Fibroblast of lung (primary cell): Measurements from ENCODE around the gene CHN2. TPM values are rescaled to one million over a fixed set of nuclear protein-coding genes. Genes with fewer than 3 reads are reported as not detected.

ENCODE experiments used
- DNase-seq, 2 donors: peaks; one replicate each; pipeline versions ENCODE4 v3.0.0 to v3.0.0-alpha.2; 2010; ENCODE audit warnings: low read depth in 2 of 2
- H2AFZ ChIP-seq: 2 replicates; pipeline ENCODE4 v1.5.1; 2012; ENCODE audit warnings: low read length, control low read depth, inconsistent platforms
- H3K27ac ChIP-seq: 2 replicates; pipeline ENCODE4 v1.5.1; 2011; ENCODE audit warnings: low read length, control low read depth; ENCODE audit not compliant: insufficient read depth
- H3K27me3 ChIP-seq: 2 replicates; pipeline ENCODE4 v1.5.1; 2011; ENCODE audit warnings: mild to moderate bottlenecking, low read length; ENCODE audit not compliant: control insufficient read depth, insufficient read depth
- H3K36me3 ChIP-seq: 2 replicates; pipeline ENCODE4 v1.5.1; 2011; ENCODE audit warnings: low read length; ENCODE audit not compliant: control insufficient read depth, insufficient read depth
- H3K4me1 ChIP-seq: 2 replicates; pipeline ENCODE4 v1.5.1; 2011; ENCODE audit warnings: low read length; ENCODE audit not compliant: control insufficient read depth, insufficient read depth; ENCODE audit errors: extremely low read depth
- H3K4me2 ChIP-seq: 2 replicates; pipeline ENCODE4 v1.5.1; 2011; ENCODE audit warnings: low read length, control low read depth; ENCODE audit not compliant: insufficient read depth; ENCODE audit errors: extremely low read depth
- H3K4me3 ChIP-seq, 4 experiments: fragments of 200-600 bp in 1 of 4; sonication (generic) in 1 of 4; replicated peaks in 1 of 4; 2 replicates each; pipeline ENCODE4 v1.5.1; 2011 to 2016; ENCODE audit warnings: low read length in 4 of 4, low read depth in 3 of 4, mild to moderate bottlenecking in 3 of 4, control low read depth in 2 of 4, inconsistent platforms in 1 of 4, mixed read lengths in 1 of 4; ENCODE audit not compliant: insufficient read depth in 1 of 4; ENCODE audit errors: control extremely low read depth in 1 of 4
- H3K79me2 ChIP-seq: 2 replicates; pipeline ENCODE4 v1.5.1; 2012; ENCODE audit warnings: mild to moderate bottlenecking, low read length, inconsistent platforms; ENCODE audit not compliant: control insufficient read depth, insufficient read depth
- H3K9ac ChIP-seq: 2 replicates; pipeline ENCODE4 v1.5.1; 2011; ENCODE audit warnings: mild to moderate bottlenecking, low read length, control low read depth; ENCODE audit not compliant: insufficient read depth
- H3K9me3 ChIP-seq: 2 replicates; pipeline ENCODE4 v1.5.1; 2012; ENCODE audit warnings: low read depth, low read length; ENCODE audit not compliant: control insufficient read depth, insufficient read depth
- H4K20me1 ChIP-seq: 2 replicates; pipeline ENCODE4 v1.5.1; 2011; ENCODE audit warnings: low read length; ENCODE audit not compliant: control insufficient read depth, insufficient read depth; ENCODE audit errors: extremely low read depth
- CTCF ChIP-seq, 2 donors: IDR thresholded peaks in 1 of 2; conservative IDR thresholded peaks in 1 of 2; 1 replicate in 1 of 2; 2 replicates in 1 of 2; pipeline ENCODE4 v1.5.1; 2011 to 2012; ENCODE audit warnings: low read length in 2 of 2, control low read depth in 1 of 2, inconsistent platforms in 1 of 2, low read depth in 1 of 2, mild to moderate bottlenecking in 1 of 2
- EZH2 ChIP-seq: IDR thresholded peaks from 2 replicates; pipeline ENCODE4 v1.5.1; 2012; ENCODE audit warnings: low read length, control low read depth, mild to moderate bottlenecking; ENCODE audit errors: missing control alignments
- polyA plus RNA-seq, 2 donors: library from polyadenylated mRNA; depleted of rRNA in 1 of 2; stranded (reverse) in 1 of 2; unstranded in 1 of 2; fragments of >200 nt; gene quantifications; 2 replicates each; pipeline ENCODE4 v1.2.1, GENCODE V29; 2011 to 2012; ENCODE audit warnings: missing spikeins in 1 of 2
- total RNA-seq: library from RNA; depleted of rRNA; stranded (reverse); fragments of >200 nt; gene quantifications from 2 replicates; pipeline ENCODE4 v1.2.1, GENCODE V29; 2014

CHN2 gene
- total and polyA plus RNA-seq, 2 donors (not counting 1 experiment from before 2014, with no cell fraction given), result 0.33 to 0.53 TPM

- Histone ChIP-seq H4K20me1 (no peaks in the 10 kb centered on the region), H3K27me3 (no peaks in the 10 kb centered on the region), H3K9me3 (no peaks in the 10 kb centered on the region), H2AFZ (no peak overlapping the region), H3K9ac (no peak overlapping the region), H3K4me1 (no peaks in the 10 kb centered on the region), H3K4me2 (no peak overlapping the region), H3K36me3 (no peaks in the 10 kb centered on the region), H3K79me2 (no peaks in the 10 kb centered on the region), H3K4me3 (no peak overlapping the region), H3K27ac (no peak overlapping the region)
- DNase-seq, result no peak
- no peak for TF ChIP-seq CTCF (conservative IDR thresholded peaks at IDR 0.05 in 1 of 2, IDR thresholded peaks at IDR 0.05 in 1 of 2; ENCODE audit: low read depth in 1 of 2, low read length in 2 of 2)
- TF ChIP-seq EZH2, result no peak
Observed at GRCh38 chr7:29454464-29454863, 259.9 kb downstream of the CHN2 start.

- DNase-seq, result no peak
- H3K27ac ChIP-seq, result no peak overlapping the region
- no peaks in the 10 kb centered on the region for H4K20me1 ChIP-seq
- no peak overlapping the region for H2AFZ ChIP-seq
- no peaks in the 10 kb centered on the region for H3K36me3 ChIP-seq
- H3K4me2 ChIP-seq, result no peak overlapping the region
- no peak for TF ChIP-seq CTCF (conservative IDR thresholded peaks at IDR 0.05 in 1 of 2, IDR thresholded peaks at IDR 0.05 in 1 of 2; ENCODE audit: low read depth in 1 of 2, low read length in 2 of 2)
- no peak for TF ChIP-seq EZH2
- no peak overlapping the region for H3K9ac ChIP-seq
- no peak overlapping the region for H3K4me3 ChIP-seq
- no peaks in the 10 kb centered on the region for H3K4me1 ChIP-seq
- H3K79me2 ChIP-seq, result no peaks in the 10 kb centered on the region
- no peaks in the 10 kb centered on the region for H3K9me3 ChIP-seq
- no peaks in the 10 kb centered on the region for H3K27me3 ChIP-seq
Observed at GRCh38 chr7:29454899-29455451, 260.4 kb downstream of the CHN2 start.

- TF ChIP-seq EZH2, result no peak
- TF ChIP-seq CTCF (conservative IDR thresholded peaks at IDR 0.05 in 1 of 2, IDR thresholded peaks at IDR 0.05 in 1 of 2; ENCODE audit: low read depth in 1 of 2, low read length in 2 of 2), result no peak
- no peak for DNase-seq
- H3K36me3 ChIP-seq, result no peaks in the 10 kb centered on the region
- H3K9ac ChIP-seq, result no peak overlapping the region
- H3K79me2 ChIP-seq, result no peaks in the 10 kb centered on the region
- no peaks in the 10 kb centered on the region for H4K20me1 ChIP-seq
- no peak overlapping the region for H2AFZ ChIP-seq
- H3K4me1 ChIP-seq, result no peaks in the 10 kb centered on the region
- no peaks in the 10 kb centered on the region for H3K27me3 ChIP-seq
- no peak overlapping the region for H3K27ac ChIP-seq
- H3K4me2 ChIP-seq, result no peak overlapping the region
- H3K9me3 ChIP-seq, result no peaks in the 10 kb centered on the region
- H3K4me3 ChIP-seq, result no peak overlapping the region
Observed at GRCh38 chr7:29457141-29457561, 262.6 kb downstream of the CHN2 start.
